Measurements from ENCODE around the gene PDE4D.

Gene PDE4D

GRCh38 chr5:59874675-59875074 is 18.9 kb downstream of the PDE4D start:
- H3K79me2 ChIP-seq (ENCODE audit: control insufficient read depth, insufficient read depth, low read length, unreplicated experiment), result no peaks in the 10 kb centered on the region
- H3K36me3 ChIP-seq (ENCODE audit: insufficient read depth, low read length), result no peaks in the 10 kb centered on the region
- no peaks in the 10 kb centered on the region for H3K27me3 ChIP-seq (ENCODE audit: insufficient read depth, low read length)
- no peak overlapping the region for H3K4me3 ChIP-seq (ENCODE audit: low read depth, low read length)
- peaks cover 6% of the 10 kb centered on the region for H3K4me1 ChIP-seq (ENCODE audit: control insufficient read depth, insufficient read depth, low read length, unreplicated experiment)
- H3K27ac ChIP-seq (ENCODE audit: low read depth, low read length), result no peak overlapping the region
- H2AFZ ChIP-seq (ENCODE audit: low read length, unreplicated experiment), result no peak overlapping the region

DNA sequence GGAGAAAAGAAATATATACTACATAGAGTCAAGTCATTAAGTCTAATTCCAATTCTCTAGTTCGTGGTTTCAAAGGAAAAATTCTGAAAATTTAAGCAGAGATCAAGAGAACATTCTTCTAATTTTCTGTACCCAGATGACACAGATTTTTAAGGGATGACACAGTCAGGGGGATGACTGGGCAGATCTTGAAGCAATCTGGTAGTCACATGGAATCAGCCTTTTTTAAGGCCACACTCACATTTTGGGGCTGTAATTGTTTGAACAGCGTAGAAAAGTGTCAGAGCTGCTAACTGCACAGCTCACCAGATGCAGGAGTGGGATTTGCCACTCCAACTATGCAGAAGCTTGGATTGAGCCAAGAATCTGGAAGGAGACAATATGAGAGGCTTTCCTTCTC is 20.4 kb downstream of the PDE4D start:
- Histone ChIP-seq H3K79me2 (ENCODE audit: control insufficient read depth, insufficient read depth, low read length, unreplicated experiment) (no peaks in the 10 kb centered on the region), H3K27me3 (ENCODE audit: insufficient read depth, low read length) (no peaks in the 10 kb centered on the region), H3K4me3 (ENCODE audit: low read depth, low read length) (no peak overlapping the region), H3K4me1 (ENCODE audit: control insufficient read depth, insufficient read depth, low read length, unreplicated experiment) (peaks cover 6% of the 10 kb centered on the region), H3K36me3 (ENCODE audit: insufficient read depth, low read length) (no peaks in the 10 kb centered on the region), H3K27ac (ENCODE audit: low read depth, low read length) (peak overlapping the region; percentile 2; the same call in 1 of the 2 replicates), H2AFZ (ENCODE audit: low read length, unreplicated experiment) (peak overlapping the region; percentile 26)

DNA sequence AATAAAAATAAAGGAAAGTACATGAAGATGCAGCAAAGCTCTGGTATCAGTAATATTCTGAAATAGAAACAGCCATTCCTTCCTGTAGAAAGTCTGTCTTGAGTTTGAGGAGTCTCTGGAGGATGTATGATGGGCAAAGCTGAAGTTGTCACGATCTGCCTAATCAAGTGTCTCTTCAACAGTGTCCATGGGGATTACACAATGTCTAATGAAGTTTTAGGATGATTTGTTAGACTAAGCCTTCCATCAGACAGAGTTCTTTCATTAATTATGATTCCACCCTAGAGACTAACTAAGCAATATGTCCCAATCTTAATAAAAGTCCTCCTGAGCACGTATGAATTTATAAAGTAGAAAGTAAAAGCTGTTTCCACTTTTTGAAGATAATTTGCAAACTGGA is 26.9 kb downstream of the PDE4D start:
- Histone ChIP-seq H3K79me2 (ENCODE audit: control insufficient read depth, insufficient read depth, low read length, unreplicated experiment) (no peaks in the 10 kb centered on the region), H3K4me1 (ENCODE audit: control insufficient read depth, insufficient read depth, low read length, unreplicated experiment) (no peaks in the 10 kb centered on the region), H3K4me3 (ENCODE audit: low read depth, low read length) (no peak overlapping the region), H2AFZ (ENCODE audit: low read length, unreplicated experiment) (no peak overlapping the region), H3K27ac (ENCODE audit: low read depth, low read length) (no peak overlapping the region), H3K27me3 (ENCODE audit: insufficient read depth, low read length) (no peaks in the 10 kb centered on the region), H3K36me3 (ENCODE audit: insufficient read depth, low read length) (no peaks in the 10 kb centered on the region)

GRCh38 chr5:59864718-59865117 is 28.8 kb downstream of the PDE4D start:
- H3K4me1 ChIP-seq (ENCODE audit: control insufficient read depth, insufficient read depth, low read length, unreplicated experiment), result no peaks in the 10 kb centered on the region
- no peaks in the 10 kb centered on the region for H3K36me3 ChIP-seq (ENCODE audit: insufficient read depth, low read length)
- H3K4me3 ChIP-seq (ENCODE audit: low read depth, low read length), result no peak overlapping the region
- no peak overlapping the region for H2AFZ ChIP-seq (ENCODE audit: low read length, unreplicated experiment)
- H3K27me3 ChIP-seq (ENCODE audit: insufficient read depth, low read length), result no peaks in the 10 kb centered on the region
- H3K79me2 ChIP-seq (ENCODE audit: control insufficient read depth, insufficient read depth, low read length, unreplicated experiment), result no peaks in the 10 kb centered on the region
- H3K27ac ChIP-seq (ENCODE audit: low read depth, low read length), result no peak overlapping the region

GRCh38 chr5:59863777-59864176 is 29.7 kb downstream of the PDE4D start:
- H3K79me2 ChIP-seq (ENCODE audit: control insufficient read depth, insufficient read depth, low read length, unreplicated experiment), result no peaks in the 10 kb centered on the region
- H3K27me3 ChIP-seq (ENCODE audit: insufficient read depth, low read length), result no peaks in the 10 kb centered on the region
- H2AFZ ChIP-seq (ENCODE audit: low read length, unreplicated experiment), result no peak overlapping the region

GRCh38 chr5:59856358-59856757 is 37.2 kb downstream of the PDE4D start:
- Histone ChIP-seq H2AFZ (ENCODE audit: low read length, unreplicated experiment) (no peak overlapping the region), H3K4me3 (ENCODE audit: low read depth, low read length) (no peak overlapping the region), H3K79me2 (ENCODE audit: control insufficient read depth, insufficient read depth, low read length, unreplicated experiment) (no peaks in the 10 kb centered on the region), H3K4me1 (ENCODE audit: control insufficient read depth, insufficient read depth, low read length, unreplicated experiment) (no peaks in the 10 kb centered on the region), H3K27me3 (ENCODE audit: insufficient read depth, low read length) (peaks cover 19% of the 10 kb centered on the region), H3K36me3 (ENCODE audit: insufficient read depth, low read length) (no peaks in the 10 kb centered on the region), H3K27ac (ENCODE audit: low read depth, low read length) (no peak overlapping the region)

More at GRCh38 chr5:59863777-59864176, 29.7 kb downstream of the PDE4D start:
- no peak overlapping the region for H3K27ac ChIP-seq (ENCODE audit: low read depth, low read length)
- no peak overlapping the region for H3K4me3 ChIP-seq (ENCODE audit: low read depth, low read length)
- no peaks in the 10 kb centered on the region for H3K4me1 ChIP-seq (ENCODE audit: control insufficient read depth, insufficient read depth, low read length, unreplicated experiment)
- H3K36me3 ChIP-seq (ENCODE audit: insufficient read depth, low read length), result no peaks in the 10 kb centered on the region

DNA sequence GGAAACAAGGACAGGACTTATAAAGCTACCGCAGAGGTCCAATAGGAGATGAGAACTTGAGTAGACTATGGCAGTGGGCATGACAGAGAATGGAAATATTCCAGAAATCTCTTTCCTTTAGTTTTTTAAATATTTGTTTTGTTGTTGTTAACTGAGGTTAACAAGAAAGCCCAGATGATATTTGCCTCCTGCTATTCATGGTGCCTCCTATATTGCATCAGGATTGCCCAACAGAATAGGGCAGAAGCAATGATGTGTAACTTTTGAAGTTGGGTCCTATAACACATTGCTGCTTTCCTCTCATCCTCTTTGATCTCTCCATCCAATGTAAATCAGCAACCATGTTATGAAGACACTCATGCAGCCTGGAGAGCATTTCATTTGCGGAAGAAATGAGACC is 42.8 kb downstream of the PDE4D start:
- peaks cover 50% of the 10 kb centered on the region for H3K27me3 ChIP-seq (ENCODE audit: insufficient read depth, low read length)
- no peak overlapping the region for H2AFZ ChIP-seq (ENCODE audit: low read length, unreplicated experiment)
- no peaks in the 10 kb centered on the region for H3K4me1 ChIP-seq (ENCODE audit: control insufficient read depth, insufficient read depth, low read length, unreplicated experiment)
- H3K27ac ChIP-seq (ENCODE audit: low read depth, low read length), result no peak overlapping the region
- H3K79me2 ChIP-seq (ENCODE audit: control insufficient read depth, insufficient read depth, low read length, unreplicated experiment), result no peaks in the 10 kb centered on the region
- no peak overlapping the region for H3K4me3 ChIP-seq (ENCODE audit: low read depth, low read length)
- no peaks in the 10 kb centered on the region for H3K36me3 ChIP-seq (ENCODE audit: insufficient read depth, low read length)

DNA sequence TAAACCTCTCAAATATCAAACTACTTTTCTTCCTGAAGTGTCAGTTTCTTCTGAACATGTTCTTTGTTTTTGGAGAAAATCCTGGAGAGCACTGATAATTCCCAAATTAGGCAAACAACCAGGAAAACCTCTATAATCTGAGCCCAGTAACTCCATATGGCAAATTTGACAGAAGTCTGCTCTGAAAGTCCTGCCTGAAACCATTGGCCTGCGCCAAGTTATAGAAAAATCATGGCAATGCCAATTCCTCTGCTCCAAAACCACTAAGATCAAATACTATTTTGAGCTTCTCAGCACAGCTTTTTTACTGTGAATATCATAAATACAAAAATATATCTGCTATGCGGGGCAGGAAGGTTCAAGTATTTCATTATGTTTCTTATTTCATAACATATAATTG is 45.9 kb downstream of the PDE4D start:
- Histone ChIP-seq H3K4me1 (ENCODE audit: control insufficient read depth, insufficient read depth, low read length, unreplicated experiment) (no peaks in the 10 kb centered on the region), H3K27ac (ENCODE audit: low read depth, low read length) (no peak overlapping the region), H3K27me3 (ENCODE audit: insufficient read depth, low read length) (peaks cover 51% of the 10 kb centered on the region), H2AFZ (ENCODE audit: low read length, unreplicated experiment) (no peak overlapping the region), H3K79me2 (ENCODE audit: control insufficient read depth, insufficient read depth, low read length, unreplicated experiment) (no peaks in the 10 kb centered on the region), H3K4me3 (ENCODE audit: low read depth, low read length) (no peak overlapping the region), H3K36me3 (ENCODE audit: insufficient read depth, low read length) (no peaks in the 10 kb centered on the region)

DNA sequence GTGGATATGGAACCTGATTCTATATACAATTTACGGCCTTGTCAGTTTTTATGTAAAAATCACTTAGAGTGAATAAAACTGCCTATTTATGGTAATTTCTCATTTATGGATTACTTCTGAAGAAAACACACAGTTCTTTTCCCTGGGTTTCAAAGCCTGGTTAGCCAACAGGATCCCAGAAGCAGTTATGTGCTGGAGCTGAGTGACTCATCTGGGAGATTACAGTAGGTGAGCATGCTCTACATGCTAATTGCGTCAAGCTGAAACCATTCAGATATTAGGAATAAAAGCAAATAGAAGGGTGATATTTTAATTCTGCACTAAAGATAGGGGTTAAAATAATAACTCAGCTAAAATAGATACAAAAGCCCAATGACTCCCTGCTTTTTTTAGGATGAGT is 47.8 kb downstream of the PDE4D start:
- Histone ChIP-seq H3K27ac (ENCODE audit: low read depth, low read length) (no peak overlapping the region), H3K4me1 (ENCODE audit: control insufficient read depth, insufficient read depth, low read length, unreplicated experiment) (no peaks in the 10 kb centered on the region), H3K79me2 (ENCODE audit: control insufficient read depth, insufficient read depth, low read length, unreplicated experiment) (no peaks in the 10 kb centered on the region), H3K36me3 (ENCODE audit: insufficient read depth, low read length) (no peaks in the 10 kb centered on the region), H3K4me3 (ENCODE audit: low read depth, low read length) (no peak overlapping the region), H2AFZ (ENCODE audit: low read length, unreplicated experiment) (no peak overlapping the region), H3K27me3 (ENCODE audit: insufficient read depth, low read length) (peaks cover 47% of the 10 kb centered on the region)

DNA sequence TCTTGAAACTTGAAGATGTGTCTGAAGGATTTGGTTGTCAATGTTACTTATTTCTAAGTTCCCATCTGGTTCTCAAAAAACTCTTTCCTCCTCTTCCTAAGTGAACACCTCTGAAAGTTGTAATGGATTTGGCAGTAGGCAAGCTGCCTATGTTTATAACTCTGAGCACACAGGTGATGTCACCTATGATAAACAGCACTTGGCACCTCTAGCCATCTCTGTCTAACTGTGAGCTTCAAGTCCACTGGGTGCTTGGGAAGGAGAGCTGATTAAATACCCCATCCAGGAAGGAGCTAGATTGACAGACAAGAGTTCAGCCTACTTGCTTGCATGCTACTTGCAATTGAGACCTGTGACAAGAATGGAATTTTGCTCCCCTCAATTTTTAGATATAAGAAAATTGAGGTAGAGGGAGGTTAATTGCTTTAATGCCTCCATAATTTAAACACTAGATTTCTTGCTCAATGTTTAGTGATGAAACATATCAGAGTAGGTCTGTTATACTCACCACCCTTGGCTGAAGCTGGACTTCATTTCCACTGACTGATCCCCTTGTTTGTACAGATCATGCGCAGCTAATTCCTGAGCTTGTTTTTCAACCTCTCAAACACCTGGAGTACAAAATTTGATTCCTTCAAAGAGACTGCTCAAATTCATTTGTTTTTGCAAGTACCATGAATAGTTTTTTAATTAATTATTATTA is 49.9 kb downstream of the PDE4D start:
- H3K4me3 ChIP-seq (ENCODE audit: low read depth, low read length), result no peak overlapping the region
- no peaks in the 10 kb centered on the region for H3K79me2 ChIP-seq (ENCODE audit: control insufficient read depth, insufficient read depth, low read length, unreplicated experiment)
- H3K4me1 ChIP-seq (ENCODE audit: control insufficient read depth, insufficient read depth, low read length, unreplicated experiment), result no peaks in the 10 kb centered on the region
- H3K36me3 ChIP-seq (ENCODE audit: insufficient read depth, low read length), result no peaks in the 10 kb centered on the region
- H3K27me3 ChIP-seq (ENCODE audit: insufficient read depth, low read length), result peaks cover 35% of the 10 kb centered on the region
- H2AFZ ChIP-seq (ENCODE audit: low read length, unreplicated experiment), result no peak overlapping the region
- H3K27ac ChIP-seq (ENCODE audit: low read depth, low read length), result no peak overlapping the region

DNA sequence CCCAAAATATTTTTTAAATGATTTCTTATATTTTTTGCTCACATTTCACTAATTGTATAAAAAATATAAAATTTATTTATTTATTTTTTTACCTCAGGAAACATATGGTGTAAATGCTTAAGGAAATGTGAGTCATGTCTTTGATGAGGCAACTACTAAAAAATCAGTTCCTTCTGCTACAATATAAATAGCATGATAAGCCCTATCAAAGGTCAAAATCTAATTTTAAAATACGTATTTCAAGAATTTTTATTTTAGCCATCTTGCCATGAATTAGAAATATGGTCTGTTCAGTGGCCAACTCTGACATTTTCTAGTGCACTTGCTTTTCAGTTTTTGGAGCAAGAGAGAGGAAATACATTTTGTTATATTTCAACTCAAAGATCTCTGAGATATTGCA is 50.5 kb downstream of the PDE4D start:
- no peaks in the 10 kb centered on the region for H3K36me3 ChIP-seq (ENCODE audit: insufficient read depth, low read length)
- no peaks in the 10 kb centered on the region for H3K4me1 ChIP-seq (ENCODE audit: control insufficient read depth, insufficient read depth, low read length, unreplicated experiment)
- peaks cover 29% of the 10 kb centered on the region for H3K27me3 ChIP-seq (ENCODE audit: insufficient read depth, low read length)
- no peak overlapping the region for H3K4me3 ChIP-seq (ENCODE audit: low read depth, low read length)
- no peak overlapping the region for H2AFZ ChIP-seq (ENCODE audit: low read length, unreplicated experiment)
- no peaks in the 10 kb centered on the region for H3K79me2 ChIP-seq (ENCODE audit: control insufficient read depth, insufficient read depth, low read length, unreplicated experiment)
- no peak overlapping the region for H3K27ac ChIP-seq (ENCODE audit: low read depth, low read length)
